Measurements from ENCODE around the gene SYNE1. TPM values are rescaled to one million over a fixed set of nuclear protein-coding genes. Genes with fewer than 3 reads are reported as not detected.
"Not testable (repeated sequence)": the region's sequence is repeated elsewhere in the genome, so short reads cannot be mapped to it uniquely, and the experiment has no call there.

Gene SYNE1
- total RNA-seq, 1 experiment from 2014 or later = 3.0 TPM

DNA sequence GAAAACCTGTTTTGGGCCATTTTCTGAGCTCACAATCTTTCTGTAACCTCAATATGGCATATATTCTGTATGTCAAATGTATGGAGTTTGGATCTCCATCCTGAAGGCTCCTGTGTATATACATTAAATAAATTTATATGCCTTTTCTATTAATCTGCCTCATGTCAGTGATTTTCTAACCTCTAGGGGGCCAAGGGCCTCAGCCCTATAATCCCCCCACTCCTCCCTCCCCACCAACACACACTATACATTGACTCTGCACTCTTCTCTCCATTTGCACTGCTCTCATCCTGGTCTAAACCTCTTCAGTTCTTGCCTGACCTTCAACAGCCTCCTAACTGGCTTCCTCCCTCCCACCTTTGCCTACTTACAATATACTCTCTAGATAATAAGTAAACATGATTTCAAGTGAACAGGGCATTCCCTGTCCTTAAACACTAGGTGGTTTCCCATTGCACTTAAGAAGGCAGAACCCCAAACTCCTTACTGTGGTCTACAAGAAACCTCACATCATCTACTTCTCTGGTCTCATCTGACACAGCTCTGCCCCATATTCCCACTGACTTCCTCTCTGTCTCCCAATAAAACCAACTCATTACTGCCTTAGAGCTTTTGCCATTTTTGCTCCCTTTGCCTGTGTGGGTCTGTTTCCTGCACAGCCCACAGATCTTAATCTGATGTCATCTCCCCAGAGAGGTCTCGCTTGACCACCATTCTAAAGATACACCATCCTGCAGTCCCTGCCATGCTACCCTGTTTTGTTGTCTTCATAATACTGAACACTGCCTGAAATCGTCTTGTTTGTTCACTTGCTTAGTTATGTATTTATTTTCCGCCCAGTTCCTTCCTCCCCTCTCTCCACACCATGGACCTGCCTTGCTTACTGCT, 213.7 kb downstream of the SYNE1 start:
- no peak overlapping the region for H3K56ac ChIP-seq (ENCODE audit: insufficient read length, low read depth, low read length)

GRCh38 chr6:152421496-152421895, 215.7 kb downstream of the SYNE1 start:
- not testable (repeated sequence) for H4K8ac ChIP-seq (replicated peaks; ENCODE audit: insufficient read length, low read depth, low read length); H2BK12ac ChIP-seq (ENCODE audit: insufficient read length, low read depth, low read length); H3K4me1 Mint-ChIP-seq; H3K79me1 ChIP-seq (ENCODE audit: insufficient read depth, low read depth, low read length, poor library complexity, severe bottlenecking); H3K36me3 Mint-ChIP-seq (ENCODE audit: insufficient read depth in 1 of 3, low read depth in 3 of 3); DNase-seq; H3K9me3 ChIP-seq (ENCODE audit: control insufficient read depth, low read depth, low read length); H3K4me1 ChIP-seq (ENCODE audit: insufficient read depth, low read length); H3K27ac Mint-ChIP-seq; H2AK5ac ChIP-seq (ENCODE audit: insufficient read length, low read length); H4K91ac ChIP-seq (ENCODE audit: insufficient read length, low read depth, low read length); H4K20me1 ChIP-seq (ENCODE audit: control insufficient read depth, insufficient read depth, insufficient read length); H3K27me3 ChIP-seq (ENCODE audit: insufficient read depth, low read length); H3K23ac ChIP-seq (ENCODE audit: insufficient read length, low read depth, low read length); H3K4me3 Mint-ChIP-seq; H4K5ac ChIP-seq (ENCODE audit: insufficient read length, low read depth, low read length); H3K9me3 Mint-ChIP-seq; H3T11ph ChIP-seq (ENCODE audit: low read length); H2BK120ac ChIP-seq (ENCODE audit: low read depth, low read length, poor library complexity, severe bottlenecking); H2BK15ac ChIP-seq (ENCODE audit: low read depth, low read length); H2AFZ ChIP-seq (ENCODE audit: low read length); H3K9ac ChIP-seq (ENCODE audit: extremely low read depth, insufficient read length, low read length); H3K4me2 ChIP-seq (ENCODE audit: insufficient read depth, insufficient read length, low read length); H3K18ac ChIP-seq (ENCODE audit: insufficient read length, low read depth, low read length); H3K4ac ChIP-seq (ENCODE audit: low read depth, low read length); H2BK20ac ChIP-seq (ENCODE audit: low read depth, low read length, poor library complexity, severe bottlenecking); H3K56ac ChIP-seq (ENCODE audit: insufficient read length, low read depth, low read length); H3K27ac ChIP-seq (ENCODE audit: insufficient read length, low read depth, low read length); H2BK5ac ChIP-seq (ENCODE audit: insufficient read length, low read length); H3K79me2 ChIP-seq (ENCODE audit: insufficient read depth, low read length); H3K23me2 ChIP-seq (ENCODE audit: insufficient read length, low read depth, low read length, poor library complexity, severe bottlenecking); H3K14ac ChIP-seq (ENCODE audit: insufficient read depth, low read length); H3K27me3 Mint-ChIP-seq (ENCODE audit: low read depth)
- WGBS (ENCODE audit: extremely low coverage, insufficient read length, low lambda C conversion rate) = no CpG with 5 or more reads among the region's 2 CpGs

More for the DNA sequence above, 213.7 kb downstream of the SYNE1 start:
- Mint-ChIP-seq H3K36me3 (ENCODE audit: insufficient read depth in 1 of 3, low read depth in 3 of 3) (peaks cover 0 to 3% (median 0%) of the 10 kb centered on the region in 3 experiments; a peak in 1 of 7 replicates), H3K27me3 (ENCODE audit: low read depth) (no peaks in the 10 kb centered on the region), H3K27ac (no peak overlapping the region), H3K4me1 (peaks cover 0 to 10% of the 10 kb centered on the region in 2 experiments; a peak in 2 of 4 replicates), H3K9me3 (peaks cover 0 to 2% of the 10 kb centered on the region in 2 experiments; a peak in 3 of 5 replicates), H3K4me3 (no peak overlapping the region)
- Histone ChIP-seq H2BK12ac (ENCODE audit: insufficient read length, low read depth, low read length) (no peak overlapping the region), H4K8ac (replicated peaks; ENCODE audit: insufficient read length, low read depth, low read length) (no peak overlapping the region), H3K9ac (ENCODE audit: extremely low read depth, insufficient read length, low read length) (no peak overlapping the region), H3K18ac (ENCODE audit: insufficient read length, low read depth, low read length) (no peak overlapping the region), H3K79me2 (ENCODE audit: insufficient read depth, low read length) (no peaks in the 10 kb centered on the region), H2BK20ac (ENCODE audit: low read depth, low read length, poor library complexity, severe bottlenecking) (no peak overlapping the region), H3K9me3 (ENCODE audit: control insufficient read depth, low read depth, low read length) (no peaks in the 10 kb centered on the region), H2AFZ (ENCODE audit: low read length) (peak overlapping the region; percentile 22), H3K27me3 (ENCODE audit: insufficient read depth, low read length) (no peaks in the 10 kb centered on the region), H3K4me2 (ENCODE audit: insufficient read depth, insufficient read length, low read length) (no peak overlapping the region), H3K79me1 (ENCODE audit: insufficient read depth, low read depth, low read length, poor library complexity, severe bottlenecking) (no peaks in the 10 kb centered on the region), H3K23me2 (ENCODE audit: insufficient read length, low read depth, low read length, poor library complexity, severe bottlenecking) (no peaks in the 10 kb centered on the region), H3K14ac (ENCODE audit: insufficient read depth, low read length) (no peak overlapping the region), H3K4ac (ENCODE audit: low read depth, low read length) (no peak overlapping the region), H2BK120ac (ENCODE audit: low read depth, low read length, poor library complexity, severe bottlenecking) (no peak overlapping the region), H4K20me1 (ENCODE audit: control insufficient read depth, insufficient read depth, insufficient read length) (no peaks in the 10 kb centered on the region), H4K91ac (ENCODE audit: insufficient read length, low read depth, low read length) (no peak overlapping the region), H3K23ac (ENCODE audit: insufficient read length, low read depth, low read length) (no peak overlapping the region), H2BK15ac (ENCODE audit: low read depth, low read length) (no peak overlapping the region), H2BK5ac (ENCODE audit: insufficient read length, low read length) (no peak overlapping the region), H4K5ac (ENCODE audit: insufficient read length, low read depth, low read length) (no peak overlapping the region), H2AK5ac (ENCODE audit: insufficient read length, low read length) (no peak overlapping the region), H3K4me1 (ENCODE audit: insufficient read depth, low read length) (no peaks in the 10 kb centered on the region), H3K27ac (ENCODE audit: insufficient read length, low read depth, low read length) (no peak overlapping the region), H3T11ph (ENCODE audit: low read length) (no peak overlapping the region)
- DNase-seq = no peak
- peak; percentile 51 for TF ChIP-seq CTCF (conservative IDR thresholded peaks at IDR 0.05)
- no CpG with 5 or more reads among the region's 3 CpGs for WGBS (ENCODE audit: extremely low coverage, insufficient read length, low lambda C conversion rate)
